Endothelial cell of umbilical vein (primary cell): ENCODE results near the gene CDC14B. TPM values are rescaled to one million over a fixed set of nuclear protein-coding genes. Genes with fewer than 3 reads are reported as not detected.

Experiments
- BruUV-seq: library from RNA; stranded (reverse); fragments of 400-500 nt; replicated peaks from 2 replicates; lab custom pipeline; 2021; lab: Mats Ljungman, UMichigan
- CTCF ChIA-PET: fragments of 300-600, 350-600 bp; sonication (Branson Sonifier 250); formaldehyde crosslinking; loops from one replicate; lab custom pipeline; 2021; ENCODE audit warnings: antibody characterized with exemption, inconsistent platforms; lab: Charles Lee
- POLR2A ChIA-PET: fragments of 300-600, 350-600 bp; sonication (Branson Sonifier 250); formaldehyde crosslinking; loops from one replicate; lab custom pipeline; 2021; ENCODE audit warnings: antibody characterized with exemption, inconsistent platforms; lab: Charles Lee
- DNase-seq: peaks from one replicate; pipeline ENCODE4 v3.0.0-alpha.2; 2011; ENCODE audit warnings: low read depth, low spot score
- FAIRE-seq: peaks from 2 replicates; lab custom pipeline; 2011; peaks lifted over from hg19 to GRCh38; lab: Jason Lieb, UNC
- H2AFZ ChIP-seq: 2 replicates; pipeline ENCODE4 v1.6.0; 2012; ENCODE audit warnings: low read depth, low read length, control low read depth, inconsistent platforms
- H3K27ac ChIP-seq: 2 replicates; pipeline ENCODE4 v1.5.1; 2011; ENCODE audit warnings: low read depth, mild to moderate bottlenecking, control low read depth, low read length, moderate library complexity; ENCODE audit not compliant: insufficient read depth
- H3K27me3 ChIP-seq, 2 experiments: 2 replicates each; pipeline versions ENCODE4 v1.6.0 to v1.6.1; 2011; ENCODE audit warnings: low read length in 2 of 2, mixed read lengths in 1 of 2; ENCODE audit not compliant: control insufficient read depth in 2 of 2, insufficient read depth in 2 of 2
- H3K36me3 ChIP-seq, 2 experiments: 2 replicates in 1 of 2; 3 replicates in 1 of 2; pipeline ENCODE4 v1.5.1; 2011; ENCODE audit warnings: low read length in 2 of 2, mild to moderate bottlenecking in 1 of 2, moderate library complexity in 1 of 2; ENCODE audit not compliant: control insufficient read depth in 2 of 2, insufficient read depth in 2 of 2; ENCODE audit errors: extremely low read depth in 1 of 2
- H3K4me1 ChIP-seq: 3 replicates; pipeline ENCODE4 v1.5.1; 2011; ENCODE audit warnings: mild to moderate bottlenecking, low read length; ENCODE audit not compliant: control insufficient read depth, insufficient read depth; ENCODE audit errors: extremely low read depth
- H3K4me2 ChIP-seq: 2 replicates; pipeline ENCODE4 v1.6.1; 2011; ENCODE audit warnings: low read length, control low read depth, mixed read lengths; ENCODE audit not compliant: insufficient read depth
- H3K4me3 ChIP-seq, 3 experiments: fragments of 200-600 bp in 1 of 3; sonication (generic), shearing (Covaris generic) in 1 of 3; replicated peaks in 1 of 3; 2 replicates each; pipeline ENCODE4 v1.5.1; 2011 to 2016; ENCODE audit warnings: control low read depth in 3 of 3, low read length in 3 of 3, mild to moderate bottlenecking in 2 of 3, inconsistent platforms in 1 of 3, low read depth in 1 of 3, moderate library complexity in 1 of 3; ENCODE audit not compliant: insufficient read depth in 1 of 3
- H3K79me2 ChIP-seq: 2 replicates; pipeline ENCODE4 v1.6.0; 2012; ENCODE audit warnings: low read length, inconsistent platforms; ENCODE audit not compliant: control insufficient read depth, insufficient read depth
- H3K9ac ChIP-seq: replicated peaks from 2 replicates; pipeline ENCODE3; 2011; ENCODE audit warnings: low read length, control low read depth; ENCODE audit not compliant: insufficient read depth; ENCODE audit errors: extremely low read depth
- H3K9me1 ChIP-seq: replicated peaks from 3 replicates; pipeline ENCODE4 v1.6.0; 2011; ENCODE audit warnings: mild to moderate bottlenecking, low read length; ENCODE audit not compliant: control insufficient read depth, insufficient read depth; ENCODE audit errors: extremely low read depth
- H3K9me3 ChIP-seq: replicated peaks from 2 replicates; pipeline ENCODE4 v1.5.1; 2012; ENCODE audit warnings: low read length, inconsistent platforms; ENCODE audit not compliant: control insufficient read depth, insufficient read depth
- H4K20me1 ChIP-seq: replicated peaks from 2 replicates; pipeline ENCODE3; 2011; ENCODE audit warnings: mild to moderate bottlenecking, low read length; ENCODE audit not compliant: control insufficient read depth, insufficient read depth; ENCODE audit errors: extremely low read depth
- CTCF ChIP-seq, 2 donors: IDR thresholded peaks; 1 replicate in 1 of 2; 2 replicates in 1 of 2; pipeline ENCODE4 v1.5.1; 2011; ENCODE audit warnings: low read length in 2 of 2, mild to moderate bottlenecking in 2 of 2, moderate library complexity in 2 of 2, control low read depth in 1 of 2, inconsistent platforms in 1 of 2, low read depth in 1 of 2; ENCODE audit not compliant: insufficient read depth in 1 of 2; ENCODE audit errors: extremely low read depth in 1 of 2
- EZH2 ChIP-seq: IDR thresholded peaks from 2 replicates; pipeline ENCODE4 v1.6.1; 2012; ENCODE audit warnings: borderline replicate concordance, low read depth, mild to moderate bottlenecking, moderate library complexity, low read length, inconsistent platforms; ENCODE audit not compliant: severe bottlenecking
- FOS ChIP-seq: IDR thresholded peaks from 2 replicates; pipeline ENCODE4 v1.6.1; 2011; ENCODE audit warnings: mild to moderate bottlenecking, low read length, moderate library complexity, borderline replicate concordance; ENCODE audit not compliant: insufficient read depth
- GATA2 ChIP-seq: IDR thresholded peaks from 2 replicates; pipeline ENCODE4 v1.7.0; 2011; ENCODE audit warnings: low read depth, mild to moderate bottlenecking, moderate library complexity, mixed read lengths, low read length; ENCODE audit not compliant: insufficient read length, insufficient read depth
- JUN ChIP-seq: IDR thresholded peaks from 2 replicates; pipeline ENCODE4 v1.6.1; 2011; ENCODE audit warnings: borderline replicate concordance, low read depth; ENCODE audit not compliant: insufficient read length, insufficient read depth
- MAX ChIP-seq: IDR thresholded peaks from 2 replicates; pipeline ENCODE4 v1.6.1; 2011; ENCODE audit not compliant: insufficient read depth, insufficient read length
- MYC ChIP-seq: IDR thresholded peaks from one replicate; pipeline ENCODE4 v1.6.1; 2011; ENCODE audit warnings: mild to moderate bottlenecking, low read depth, low read length
- POLR2A ChIP-seq: IDR thresholded peaks from 2 replicates; pipeline ENCODE4 v1.6.1; 2012; ENCODE audit warnings: low read depth, mild to moderate bottlenecking, control low read depth, low read length
- POLR2AphosphoS5 ChIP-seq: IDR thresholded peaks from 2 replicates; pipeline ENCODE4 v1.6.1; 2012; ENCODE audit warnings: low read depth, mild to moderate bottlenecking, control low read depth, low read length, moderate library complexity; ENCODE audit not compliant: insufficient read depth
- dilution Hi-C: fragments of 300-500 bp; cut with MboI; formaldehyde crosslinking; loops from one replicate; pipeline ENCODE4 v1.15.0; 2019; ENCODE audit warnings: low sequenced_read_pairs; ENCODE audit not compliant: extremely low pct_ligation_motif_present
- intact Hi-C: fragments of 100-400 bp; cut with micrococcal nuclease; formaldehyde crosslinking; loops from one replicate; pipeline ENCODE4 v1.10.0; 2022
- polyA plus RNA-seq, 4 experiments: library from polyadenylated mRNA; depleted of rRNA in 3 of 4; stranded (reverse) in 3 of 4; unstranded in 1 of 4; fragments of >200 nt; gene quantifications; 2 replicates each; pipeline versions ENCODE4 v1.2.1 to v1.2.3, GENCODE V29; 2011 to 2012; ENCODE audit warnings: missing spikeins in 1 of 4
- total RNA-seq: library from RNA; stranded (reverse); gene quantifications from 2 replicates; pipeline ENCODE4 v1.2.3, GENCODE V29; 2021

Gene CDC14B
- total and polyA plus RNA-seq, 2 donors (not counting 3 experiments of a cell fraction or from before 2014, with no cell fraction given): 0.39 to 0.93 TPM

- Histone ChIP-seq H3K4me3 (no peak overlapping the region), H3K27me3 (no peaks in the 10 kb centered on the region), H3K4me1 (no peaks in the 10 kb centered on the region), H3K79me2 (no peaks in the 10 kb centered on the region), H4K20me1 (no peaks in the 10 kb centered on the region), H3K27ac (no peak overlapping the region), H3K9ac (no peak overlapping the region), H3K4me2 (no peak overlapping the region), H3K36me3 (peaks cover 0 to 2% of the 10 kb centered on the region in 2 experiments), H3K9me3 (no peaks in the 10 kb centered on the region), H2AFZ (no peak overlapping the region), H3K9me1 (no peaks in the 10 kb centered on the region)
- CTCF ChIA-PET: no interaction called here
- no TSS peak for BruUV-seq
- TF ChIP-seq EZH2: no peak
- TF ChIP-seq GATA2: no peak
- TF ChIP-seq MAX: no peak
- no peak for TF ChIP-seq JUN
- no peak for TF ChIP-seq MYC
- TF ChIP-seq CTCF (IDR thresholded peaks at IDR 0.05; ENCODE audit: extremely low read depth in 1 of 2, insufficient read depth in 1 of 2, low read depth in 1 of 2, low read length in 2 of 2): no peak
- no peak for TF ChIP-seq POLR2A
- no peak for TF ChIP-seq FOS
- TF ChIP-seq POLR2AphosphoS5: no peak
- POLR2A ChIA-PET: interaction anchor here (0.7 kb wide), 1 partner anchor 569 kb away, joined by 7 read pairs; no protein-coding TSS in a partner anchor
- FAIRE-seq (no peak), DNase-seq (no peak)
- intact Hi-C loops (no loop called here), dilution Hi-C loops (no loop called here)
Measured at GRCh38 chr9:96644137-96644536, 24.5 kb upstream of the CDC14B start.
